Stimulated activated naive CD8-positive, alpha-beta T cell treated with anti-CD3 and anti-CD28 coated beads, Interleukin-15, Interleukin-2, amounts not matched to agents 100 U/mL and 50 U/mL, for 24 hours (primary cell): Measurements from ENCODE around the gene LGALS3BP.

Experiments
- ATAC-seq: fragments of 150-1000 bp; cut with Tn5 transposase; one replicate; pipeline ENCODE4 v1.10.0; 2021
- DNase-seq: peaks from one replicate; pipeline ENCODE4 v3.0.0; 2021

The LGALS3BP gene

DNA sequence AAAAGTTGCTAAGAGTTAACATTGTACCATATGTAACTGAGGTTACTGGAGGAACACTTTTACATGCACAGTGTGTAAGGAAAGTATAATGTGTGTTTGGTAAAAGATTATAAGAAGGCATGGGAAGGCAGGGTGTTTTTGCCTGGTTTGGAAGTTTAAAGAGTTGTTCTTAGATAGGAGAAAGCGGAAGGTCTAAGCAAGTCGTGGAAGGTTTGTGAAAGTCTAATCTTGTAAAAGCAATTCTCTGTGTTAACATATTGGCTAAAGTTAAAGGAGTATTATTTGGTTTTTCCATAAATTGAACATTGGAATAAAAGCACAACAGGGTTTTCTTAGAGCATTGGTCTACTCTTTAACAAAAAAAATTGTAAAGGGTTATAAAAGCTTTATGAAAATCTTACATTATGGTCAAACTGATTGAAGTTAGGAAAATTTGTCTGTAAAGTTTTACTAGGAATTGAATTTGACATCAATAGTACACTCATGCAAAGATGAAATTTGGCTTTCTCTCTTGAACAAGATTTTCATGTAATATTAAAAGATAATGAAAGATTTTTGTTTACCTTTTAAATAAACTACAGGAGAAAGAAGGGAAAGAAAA lies 34.5 kb upstream of the LGALS3BP start:
- ATAC-seq (no peak), DNase-seq (no peak)

DNA sequence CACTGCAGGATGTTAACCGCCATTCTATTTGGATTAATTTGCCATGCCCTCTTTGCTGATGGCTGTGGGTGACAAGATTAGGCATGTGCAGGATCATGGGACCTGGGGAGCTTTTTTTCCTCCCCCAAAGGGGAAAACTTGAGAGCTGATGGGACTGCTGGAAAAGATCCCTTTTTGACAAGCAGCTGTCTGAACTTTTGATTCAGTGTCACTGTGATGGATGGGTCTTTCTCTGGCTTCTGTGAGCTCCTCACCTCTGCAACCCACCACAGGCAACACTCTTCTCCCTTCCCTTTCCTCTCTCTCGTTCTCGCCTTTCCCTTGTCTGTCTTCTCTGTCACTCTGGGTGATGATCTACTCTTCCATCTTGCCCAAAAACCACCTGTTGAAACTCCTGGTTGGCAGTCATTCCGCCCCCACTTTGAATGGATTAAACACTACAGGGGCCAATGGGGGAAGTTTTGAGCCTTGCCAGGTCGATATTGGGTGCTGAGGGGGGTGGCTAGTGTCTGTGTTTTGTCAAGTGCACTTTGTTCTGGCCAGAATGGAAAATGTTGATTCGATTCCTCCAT lies 32.9 kb upstream of the LGALS3BP start:
- no peak for ATAC-seq
- DNase-seq: no peak

DNA sequence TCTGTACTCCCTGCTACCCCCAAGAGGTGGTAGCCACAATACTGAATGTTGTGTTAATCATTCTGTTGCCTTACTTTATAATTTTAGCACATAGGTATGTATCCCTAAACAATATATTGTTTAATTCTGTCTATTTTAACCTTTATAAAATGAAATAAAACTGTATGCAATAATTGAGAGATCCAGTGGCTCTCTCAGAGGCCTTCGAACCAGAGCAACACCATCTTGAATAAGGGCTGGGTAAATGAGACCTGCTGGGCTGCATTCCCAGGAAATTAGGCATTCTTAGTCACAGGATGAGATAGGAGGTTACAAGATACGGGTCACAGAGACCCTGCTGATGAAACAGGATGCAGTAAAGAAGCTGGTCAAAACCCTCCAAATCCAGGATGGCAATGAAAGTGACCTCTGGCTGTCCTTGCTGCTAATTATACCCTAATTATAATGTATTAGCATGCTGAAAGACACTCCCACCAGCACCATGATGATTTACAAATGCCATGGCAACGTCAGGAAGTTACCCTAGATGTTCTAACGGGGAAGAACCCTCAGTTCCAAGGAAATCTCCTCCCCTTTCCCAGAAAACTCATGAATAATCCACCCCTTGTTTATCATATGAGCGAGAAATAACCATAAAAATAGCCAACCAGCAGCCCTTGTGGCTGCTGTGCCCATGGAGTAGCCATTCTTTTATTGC lies 31.9 kb upstream of the LGALS3BP start:
- ATAC-seq (no peak), DNase-seq (no peak)

DNA sequence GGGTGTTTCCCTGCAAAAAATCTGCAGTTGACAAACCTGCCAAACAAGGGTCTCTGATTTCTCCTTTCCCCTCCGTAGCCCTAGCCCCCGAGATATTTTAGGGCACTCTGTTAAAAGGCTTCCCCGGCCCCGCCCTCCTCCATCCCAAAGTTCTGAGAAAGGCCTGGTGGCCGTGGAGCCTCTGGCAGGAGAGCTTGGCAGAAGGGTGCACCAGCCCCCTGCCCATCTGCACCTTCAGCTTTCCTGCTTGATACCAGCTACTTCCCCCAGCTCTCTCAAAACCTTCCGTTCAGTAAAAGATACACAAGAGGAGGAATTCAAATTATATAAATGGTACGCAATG lies 30.6 kb upstream of the LGALS3BP start:
- DNase-seq (no peak), ATAC-seq (no peak)

DNA sequence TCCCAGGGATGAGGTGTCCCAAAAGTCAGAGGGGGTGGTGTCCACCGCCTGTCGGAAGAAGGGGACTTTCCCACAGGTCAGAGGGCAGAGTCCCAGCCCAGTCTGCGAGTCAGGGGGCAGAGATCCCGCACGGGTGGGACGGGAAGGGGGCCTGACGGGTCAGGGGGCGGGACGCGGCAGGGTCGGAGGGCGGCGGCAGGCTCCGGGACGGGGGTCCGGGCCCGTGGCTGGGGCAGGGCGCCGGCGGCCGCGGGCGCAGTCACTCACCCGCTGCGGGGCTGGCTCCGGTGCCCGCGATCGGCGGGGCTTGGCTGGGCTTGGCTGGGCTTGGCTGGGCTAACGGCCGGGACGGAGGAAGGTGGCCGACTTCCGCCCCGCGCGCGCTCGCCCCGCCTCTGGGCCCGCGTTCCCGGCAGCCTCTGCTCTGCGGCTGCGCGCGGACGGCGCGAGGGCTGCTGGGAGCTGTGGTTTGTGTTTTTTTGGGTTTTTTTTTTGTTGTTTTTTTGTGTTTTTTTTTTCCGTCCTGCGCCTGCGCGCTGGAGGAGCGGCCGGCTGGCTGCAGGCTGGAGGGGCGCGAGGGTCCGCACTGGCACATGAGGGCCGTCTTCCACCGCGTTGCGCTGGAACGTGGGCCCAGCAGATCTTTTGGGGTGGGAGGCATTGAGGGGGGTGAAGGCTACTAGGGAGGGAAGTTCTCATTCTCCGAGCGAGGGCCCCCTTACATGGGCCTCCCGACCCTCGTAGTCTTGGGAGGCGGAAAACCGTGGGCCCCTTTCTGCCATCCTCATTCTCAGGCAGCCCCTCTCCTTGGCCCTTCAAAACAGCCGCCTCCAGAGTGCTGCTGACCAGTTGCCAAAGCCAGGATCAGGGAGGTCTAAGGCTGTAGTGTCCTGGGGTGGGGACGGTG lies 29.9 kb upstream of the LGALS3BP start, which contains the start of gene CANT1:
CANT1 (minus strand) TSS at position 368 of the 907 bp plus-strand sequence. CDS start 12,142 bp downstream, outside the sequence.
- ATAC-seq (peak; percentile 94), DNase-seq (peak; percentile 88)

DNA sequence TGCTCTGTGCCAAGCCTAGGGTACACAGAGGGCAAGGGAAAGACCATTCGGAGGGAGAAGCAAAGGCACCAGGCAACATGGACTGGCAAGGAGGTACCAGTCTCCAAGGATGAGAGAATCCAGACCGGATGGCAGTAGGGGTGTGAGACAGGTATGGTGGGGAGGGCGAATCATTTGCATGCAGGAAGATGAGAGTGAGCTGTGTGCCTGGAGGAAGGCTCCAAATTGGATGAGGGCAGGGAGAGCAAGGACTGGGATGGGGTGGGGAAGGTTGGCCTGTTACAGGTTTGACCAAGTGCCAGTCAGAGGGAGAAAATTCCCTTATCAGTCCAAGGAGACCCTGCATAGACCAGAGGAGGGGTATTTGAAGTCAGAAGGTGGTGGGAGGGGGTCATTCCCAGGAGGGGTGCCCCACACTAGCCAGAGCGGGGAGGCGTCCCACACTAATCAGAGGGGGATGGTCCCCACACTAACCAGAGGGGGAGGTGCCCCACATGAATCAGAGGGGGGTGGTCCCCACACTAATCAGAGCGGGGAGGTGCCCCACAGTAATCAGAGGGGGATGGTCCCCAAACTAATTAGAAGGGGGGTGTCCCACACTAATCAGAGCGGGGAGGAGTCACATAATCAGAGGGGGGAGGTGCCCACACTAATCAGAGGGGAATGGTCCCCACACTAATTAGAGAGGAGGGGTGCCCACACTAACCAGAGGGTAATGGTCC lies 29.1 kb upstream of the LGALS3BP start:
- no peak for DNase-seq
- ATAC-seq: peak; percentile 4

DNA sequence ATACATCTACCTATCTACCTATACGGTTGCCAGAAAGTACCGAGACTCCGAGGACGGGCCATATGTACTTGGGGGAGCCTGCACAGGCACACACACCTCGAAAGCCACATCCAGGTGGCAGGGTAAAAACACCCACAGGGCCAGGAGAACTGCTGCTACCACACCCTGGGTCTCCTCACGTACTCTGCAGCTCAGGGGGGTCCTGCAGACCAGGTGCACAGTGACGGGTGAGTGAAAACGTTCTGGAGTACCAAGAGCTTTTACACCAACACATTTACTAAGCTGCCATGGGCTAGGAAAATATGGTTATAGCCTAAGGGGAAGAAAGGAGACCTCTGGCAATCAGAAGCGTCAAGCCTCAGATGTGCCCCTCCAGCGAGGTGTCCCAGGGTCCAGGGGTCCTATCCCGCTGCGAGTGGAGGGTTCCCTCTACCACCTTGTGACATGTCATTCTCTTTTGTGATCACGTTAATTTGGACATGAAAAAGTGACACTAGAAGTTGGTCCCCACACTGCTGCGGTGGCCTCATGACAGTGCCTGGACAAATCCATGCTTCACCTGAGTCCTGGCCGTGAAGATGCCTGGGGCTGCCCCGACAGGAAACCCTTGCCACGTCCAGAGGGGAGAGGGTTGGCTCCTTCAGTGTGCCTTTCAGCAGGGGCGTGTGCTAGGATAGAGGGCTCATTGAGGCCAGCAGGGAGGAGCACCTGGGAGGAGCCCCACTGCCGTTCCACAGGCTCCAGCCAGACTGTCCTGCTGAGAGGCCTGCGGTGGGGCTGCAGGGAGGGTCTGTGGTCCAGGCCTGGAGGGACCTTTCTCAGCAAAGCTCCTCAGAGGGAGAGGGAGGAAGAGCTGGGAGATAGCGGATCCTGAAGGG lies 28.0 kb upstream of the LGALS3BP start:
- DNase-seq (no peak), ATAC-seq (no peak)

DNA sequence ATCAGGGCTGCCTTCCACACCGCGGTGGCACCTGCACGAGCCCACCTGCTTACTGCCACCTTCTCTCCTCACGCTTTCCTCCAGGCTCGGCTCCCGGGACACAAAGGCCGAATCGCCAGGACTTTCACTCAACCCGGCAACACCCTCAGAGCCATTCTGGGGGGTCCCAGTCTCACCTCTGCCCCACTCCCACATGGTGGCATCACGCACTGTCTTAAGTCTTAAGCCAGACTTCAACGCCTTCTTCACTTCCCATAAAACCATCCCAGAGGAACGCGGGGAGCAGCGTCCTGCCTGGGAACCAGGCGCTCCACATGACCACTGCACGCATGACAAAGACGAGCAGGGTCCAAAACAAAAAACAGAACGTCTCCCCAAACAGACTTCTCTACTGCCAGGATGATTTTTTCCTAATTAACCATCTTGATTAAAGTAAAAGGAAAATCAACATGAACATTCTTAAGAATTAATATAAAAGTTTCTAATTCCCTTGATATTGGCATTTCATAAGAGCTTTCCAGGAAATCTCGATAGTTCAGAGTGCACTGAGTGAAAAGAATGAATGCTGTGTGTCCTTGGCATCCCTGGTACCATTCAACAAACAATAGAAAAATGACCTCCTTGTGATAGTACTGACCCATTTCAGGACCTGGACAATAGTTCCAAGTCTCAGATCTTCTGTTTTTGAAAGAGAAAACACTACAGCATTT lies 27.2 kb upstream of the LGALS3BP start:
- no peak for DNase-seq
- no peak for ATAC-seq

DNA sequence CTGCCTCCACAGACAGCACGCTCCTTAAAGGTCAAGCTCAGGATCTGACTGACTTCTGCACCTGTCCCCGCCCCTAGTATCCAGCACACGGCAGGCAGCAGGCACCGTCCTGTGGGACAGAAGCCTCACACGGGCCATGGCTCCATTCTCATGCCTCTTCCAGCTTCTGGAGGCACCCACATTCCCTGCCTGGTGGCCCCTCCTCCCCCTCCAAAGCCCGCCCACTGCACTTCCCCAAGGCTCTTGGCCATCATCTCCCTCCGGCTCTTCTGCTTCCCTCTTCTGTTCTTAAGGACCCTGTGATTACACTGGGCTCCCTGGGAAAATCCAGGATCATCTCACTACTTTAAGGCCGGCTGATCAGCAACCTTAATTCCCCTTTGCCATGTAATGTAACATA lies 26.3 kb upstream of the LGALS3BP start:
- no peak for ATAC-seq
- no peak for DNase-seq

DNA sequence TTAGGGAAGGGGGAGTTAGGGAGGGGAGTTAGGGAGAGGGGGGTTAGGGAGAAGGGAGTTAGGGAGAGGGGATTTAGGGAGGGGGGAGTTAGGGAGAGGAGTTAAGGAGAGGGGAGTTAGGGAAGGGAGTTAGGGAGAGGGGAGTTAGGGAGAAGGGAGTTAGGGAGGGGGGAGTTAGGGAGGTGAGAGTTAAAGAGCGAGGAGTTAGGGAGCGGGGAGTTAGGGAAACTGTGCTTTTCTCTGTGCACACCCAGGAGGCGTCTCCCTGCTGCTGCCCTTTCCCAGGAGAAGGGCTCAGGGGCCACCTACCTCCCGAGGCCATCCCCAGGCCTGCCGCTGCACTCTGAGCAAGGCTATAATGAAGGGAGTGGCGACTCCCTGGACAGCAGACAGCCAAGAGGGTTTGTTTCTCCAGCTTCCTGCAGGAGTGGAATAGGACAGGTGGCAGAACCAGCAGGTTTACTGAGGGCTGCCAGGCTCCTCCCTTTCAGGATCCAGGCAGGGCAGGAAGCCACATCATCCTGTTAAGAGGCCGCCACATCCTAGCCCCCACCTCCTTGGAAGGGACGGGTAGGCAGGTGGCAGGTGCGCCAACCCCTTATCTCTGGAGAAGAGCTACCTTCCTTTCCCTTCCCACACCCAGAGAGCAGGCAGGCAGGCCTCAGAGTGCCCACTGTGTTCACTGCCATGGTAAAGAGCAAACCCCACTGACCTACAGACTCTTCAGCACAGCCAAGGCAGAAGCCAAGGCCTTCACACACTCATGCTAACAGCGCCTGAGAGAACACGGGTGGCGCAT lies 25.5 kb upstream of the LGALS3BP start:
- DNase-seq (no peak), ATAC-seq (no peak)

DNA sequence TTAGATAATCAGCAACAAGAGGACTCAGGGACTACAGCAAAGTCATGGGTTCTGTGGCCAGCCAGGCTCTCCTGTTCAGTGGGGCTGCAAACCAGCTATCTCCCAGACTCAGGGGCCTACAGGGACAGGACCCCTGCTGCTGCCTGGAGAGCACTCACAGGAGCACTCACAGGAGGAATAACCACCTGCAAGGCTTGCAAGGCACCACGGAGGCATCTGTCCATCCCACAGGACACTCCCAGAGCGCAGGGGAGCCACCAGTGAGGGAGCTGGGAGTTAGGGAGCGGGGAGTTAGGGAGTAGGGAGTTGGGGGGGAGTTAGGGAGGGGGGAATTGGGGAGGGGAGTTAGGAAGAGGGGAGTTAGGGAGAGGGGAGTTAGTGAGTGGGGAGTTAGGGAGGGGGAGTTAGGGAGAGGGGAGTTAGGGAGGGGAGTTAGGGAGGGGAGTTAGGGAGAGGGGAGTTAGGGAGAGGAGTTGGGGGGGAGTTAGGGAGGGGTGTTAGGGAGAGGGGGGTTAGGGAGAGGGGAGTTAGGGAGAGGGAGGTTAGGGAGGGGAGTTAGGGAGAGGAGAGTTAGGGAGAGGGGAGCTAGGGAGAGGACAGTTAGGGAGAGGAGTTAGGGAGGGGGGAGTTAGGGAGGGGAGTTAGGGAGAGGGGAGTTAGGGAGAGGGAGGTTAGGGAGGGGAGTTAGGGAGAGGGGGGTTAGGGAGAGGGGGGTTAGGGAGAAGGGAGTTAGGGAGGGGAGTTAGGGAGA lies 24.1 kb upstream of the LGALS3BP start:
- ATAC-seq (no peak), DNase-seq (no peak)

DNA sequence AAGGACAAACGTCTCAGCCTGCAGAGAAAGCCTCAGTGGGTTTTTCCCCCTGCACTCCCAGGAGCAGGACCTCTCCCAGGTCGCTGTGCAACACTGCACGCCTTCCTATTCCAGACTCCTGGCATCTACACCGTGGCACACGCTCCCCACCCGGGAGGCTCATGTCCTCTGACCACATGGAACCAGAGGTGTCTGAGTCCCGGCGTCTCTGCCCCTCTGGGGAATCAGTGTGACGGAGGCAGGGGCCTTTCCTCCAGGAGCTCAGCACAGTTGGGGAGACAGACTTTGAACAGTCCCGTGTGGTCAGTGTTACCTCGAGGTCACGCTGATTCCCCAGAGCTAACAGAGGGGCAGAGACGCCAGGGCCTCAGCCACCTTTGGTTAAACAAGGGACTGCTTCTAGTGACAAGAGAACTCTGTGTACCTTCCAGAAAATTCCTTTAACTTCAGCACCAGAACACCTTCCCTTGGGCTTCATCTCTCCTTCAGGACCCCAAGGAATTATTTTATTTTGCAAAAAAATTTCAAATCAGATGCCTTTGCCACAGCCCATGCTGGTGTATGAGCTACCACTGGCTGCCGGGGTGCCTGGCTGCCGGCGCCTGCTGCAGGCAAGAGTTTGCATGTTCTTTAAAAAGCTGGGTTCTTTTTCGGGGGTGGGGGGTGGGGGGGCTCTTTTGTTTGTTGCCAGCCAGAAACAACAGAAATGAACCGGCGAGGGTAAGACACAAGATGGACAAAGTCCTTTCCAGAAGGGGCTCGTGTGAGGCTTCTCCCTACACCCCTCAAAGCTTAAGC lies 23.3 kb upstream of the LGALS3BP start:
- ATAC-seq: no peak
- no peak for DNase-seq

DNA sequence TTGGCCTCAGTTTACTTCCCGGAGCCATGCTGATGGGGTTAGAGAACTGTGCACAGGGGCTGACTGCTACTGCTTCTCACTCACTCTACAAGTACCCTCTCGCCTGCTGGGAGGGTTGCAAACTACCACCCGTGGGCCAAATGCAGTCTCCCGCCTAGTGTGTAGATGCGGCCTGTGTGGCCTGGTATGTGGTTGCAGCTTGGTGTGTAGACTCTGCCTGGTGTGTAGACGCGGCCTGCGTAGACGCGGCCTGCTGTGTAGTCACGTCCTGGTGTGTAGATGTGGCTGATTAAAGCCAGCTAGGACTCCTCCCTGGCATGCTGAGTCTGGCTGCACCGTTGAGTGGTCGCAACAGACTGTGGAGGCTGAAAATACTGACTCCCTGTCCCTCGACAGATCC lies 22.6 kb upstream of the LGALS3BP start:
- ATAC-seq (no peak), DNase-seq (no peak)

DNA sequence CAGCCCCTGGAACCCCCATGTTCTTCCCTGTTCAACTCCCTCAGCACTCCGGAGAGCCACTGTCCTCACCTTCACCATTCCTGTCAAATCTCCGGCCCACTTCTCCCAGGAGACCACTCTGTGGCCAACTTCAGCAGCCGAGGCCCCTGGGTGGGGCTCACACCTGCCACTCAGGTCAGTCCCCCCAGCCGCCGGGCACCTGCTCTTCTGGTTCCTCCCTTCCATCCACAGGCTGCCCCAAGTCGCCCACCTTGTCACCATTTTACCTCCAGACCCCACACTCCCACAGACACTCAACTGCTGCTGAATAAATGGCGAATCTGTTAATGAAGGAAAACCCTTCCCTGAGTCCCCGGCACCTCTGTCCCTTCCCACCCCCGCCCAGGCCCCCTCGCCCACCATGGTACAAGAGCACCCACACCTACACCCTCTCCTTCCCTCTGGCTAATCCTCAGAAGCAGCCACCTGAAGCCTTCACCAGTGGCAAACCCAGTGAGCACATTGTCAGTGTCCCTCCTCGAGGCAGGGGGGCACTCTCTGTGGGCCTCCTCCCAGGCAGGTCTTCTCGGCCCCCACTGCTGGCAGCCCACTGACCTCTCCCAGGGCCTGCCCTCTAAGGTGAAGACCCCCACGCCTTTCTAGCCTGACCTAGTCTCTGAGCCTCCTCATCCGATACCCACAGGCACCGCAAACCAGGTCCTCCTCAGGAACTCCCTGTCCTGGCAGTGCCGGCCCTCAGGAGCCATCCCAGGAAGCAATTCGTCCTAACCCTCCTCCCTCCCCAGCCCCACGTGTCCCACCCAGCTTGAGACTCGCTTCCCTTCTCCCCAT lies 21.7 kb upstream of the LGALS3BP start:
- ATAC-seq: no peak
- DNase-seq: no peak

DNA sequence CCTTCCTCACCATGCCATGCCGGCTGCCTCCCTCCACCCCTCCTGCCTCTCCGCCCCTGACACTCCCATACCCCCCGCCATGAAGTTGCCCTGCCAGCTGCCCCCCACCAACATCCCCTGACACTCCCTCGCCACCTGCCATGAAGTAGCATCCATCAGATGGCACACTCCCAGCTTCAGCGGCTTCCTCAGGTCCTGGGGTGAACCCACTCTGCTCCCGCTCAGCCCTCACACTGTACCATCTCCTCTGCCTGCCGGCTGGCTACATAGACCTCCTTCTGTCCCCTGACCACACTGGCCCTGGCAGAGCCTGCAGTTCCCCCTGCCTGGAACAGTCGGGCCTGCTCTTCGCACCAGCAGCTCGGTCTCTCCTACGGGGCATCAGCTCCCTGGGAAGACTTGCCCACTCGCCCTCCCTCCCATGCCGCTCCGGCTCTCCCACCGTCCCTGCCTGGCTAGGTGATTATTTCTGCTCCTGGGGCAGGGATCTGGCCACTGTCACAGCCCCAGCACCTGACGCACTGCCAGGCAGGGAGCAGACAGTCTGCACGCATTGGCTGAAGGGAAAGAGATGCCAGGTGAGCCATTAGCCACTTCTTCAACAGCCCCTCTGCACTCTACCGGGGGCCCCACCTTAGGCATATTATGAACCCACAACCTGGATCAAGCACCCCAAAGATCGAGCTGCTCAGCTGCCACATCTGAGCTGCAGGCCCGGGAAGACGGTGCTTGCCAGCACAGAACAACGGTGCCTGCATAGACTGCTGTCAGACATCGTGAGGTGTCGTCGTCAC lies 20.9 kb upstream of the LGALS3BP start:
- ATAC-seq: no peak
- no peak for DNase-seq

DNA sequence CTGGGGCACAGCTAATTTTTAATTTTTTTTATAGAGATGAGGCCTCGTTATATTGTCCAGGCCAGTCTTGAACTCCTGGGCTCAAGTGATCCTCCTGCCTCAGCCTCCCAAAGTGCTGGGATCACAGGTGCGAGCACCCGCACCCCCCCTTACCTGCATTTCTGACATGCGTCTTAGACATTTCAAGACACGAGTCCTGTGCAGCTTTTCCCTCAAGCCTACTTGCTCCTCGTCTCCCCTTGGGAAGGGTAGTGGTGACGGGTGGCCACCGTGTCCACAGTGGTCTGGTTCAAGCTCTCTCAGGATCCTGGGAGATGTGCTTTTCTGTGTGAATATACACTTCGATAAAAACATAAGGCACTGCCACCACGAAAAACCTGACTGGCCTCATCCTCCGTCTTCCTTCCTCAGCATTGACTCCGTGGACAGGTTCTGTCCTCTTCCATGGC lies 20.2 kb upstream of the LGALS3BP start:
- DNase-seq (no peak), ATAC-seq (no peak)
